A549 (cell line): ENCODE data around the gene GSTO2. TPM values are rescaled to one million over a fixed set of nuclear protein-coding genes. Genes with fewer than 3 reads are reported as not detected.

Experiments
- ATAC-seq, 2 experiments: fragments of 200-7000 bp in 1 of 2; fragments of >200 bp in 1 of 2; cut with Nextera tagmentation in 1 of 2; cut with Tn5 transposase in 1 of 2; 3 replicates each; pipeline versions ENCODE4 v1.8.0 to v1.9.1; 2018 to 2020; ENCODE audit warnings: mild to moderate bottlenecking in 1 of 2, moderate library complexity in 1 of 2
- CTCF ChIA-PET: fragments of 300-600 bp; sonication (Branson Sonifier 250); formaldehyde crosslinking; extraction: SDS; loops from one replicate; lab custom pipeline; 2021; ENCODE audit warnings: antibody characterized with exemption, inconsistent platforms; lab: Yijun Ruan, JAX
- POLR2A ChIA-PET: fragments of 350-600 bp; formaldehyde crosslinking; extraction: SDS; loops from one replicate; lab custom pipeline; 2021; ENCODE audit warnings: antibody characterized with exemption, inconsistent platforms; lab: Yijun Ruan, JAX
- DNase-seq, 2 experiments: peaks; one replicate each; pipeline versions ENCODE4 v3.0.0 to v3.0.0-alpha.2; 2011 to 2016; ENCODE audit warnings: low read depth in 1 of 2, low spot score in 1 of 2
- FAIRE-seq: peaks from 2 replicates; lab custom pipeline; 2011; peaks lifted over from hg19 to GRCh38; lab: Jason Lieb, UNC
- H3K27ac ChIP-seq, 2 experiments: fragments of >200 bp; sonication (Bioruptor Twin); formaldehyde crosslinking; 3 replicates each; pipeline ENCODE4 v1.5.1; 2016 to 2017
- H3K4me1 ChIP-seq: fragments of >200 bp; sonication (Bioruptor Twin); formaldehyde crosslinking; 3 replicates; pipeline ENCODE4 v1.6.1; 2016
- H3K4me2 ChIP-seq: fragments of >200 bp; sonication (Bioruptor Twin); formaldehyde crosslinking; 3 replicates; pipeline ENCODE4 v1.6.1; 2016
- H3K4me3 ChIP-seq: fragments of >200 bp; sonication (Bioruptor Twin); formaldehyde crosslinking; 3 replicates; pipeline ENCODE4 v1.5.1; 2016
- H3K9me3 ChIP-seq: fragments of >200 bp; sonication (Bioruptor Twin); formaldehyde crosslinking; 3 replicates; pipeline ENCODE4 v1.6.1; 2016
- BHLHE40 ChIP-seq: IDR thresholded peaks from 2 replicates; pipeline ENCODE4 v1.6.1; 2012; ENCODE audit warnings: low read depth, low read length, inconsistent platforms
- CBX2 ChIP-seq: fragments of 200-600 bp; sonication (generic); IDR thresholded peaks from 2 replicates; pipeline ENCODE4 v1.6.1; 2016; ENCODE audit warnings: low read depth, mild to moderate bottlenecking, borderline replicate concordance
- CBX8 ChIP-seq: fragments of 200-600 bp; sonication (generic); IDR thresholded peaks from 2 replicates; pipeline ENCODE4 v1.6.1; 2016
- CTCF ChIP-seq: fragments of >200 bp; sonication (Bioruptor Twin); formaldehyde crosslinking; IDR thresholded peaks from 3 replicates; pipeline ENCODE4 v1.5.1; 2016
- ELK1 ChIP-seq: fragments of 150-350 bp; IDR thresholded peaks from 2 replicates; pipeline ENCODE4 v1.6.1; 2014; ENCODE audit warnings: low read depth, mild to moderate bottlenecking, low read length
- ESRRA ChIP-seq: fragments of 150-350 bp; IDR thresholded peaks from 2 replicates; pipeline ENCODE4 v1.6.1; 2014; ENCODE audit warnings: mild to moderate bottlenecking, low read length, borderline replicate concordance
- FOSB ChIP-seq: fragments of 250-450 bp; sonication (Bioruptor Pico); IDR thresholded peaks from 2 replicates; pipeline ENCODE4 v1.5.0; 2020; ENCODE audit warnings: mild to moderate bottlenecking, moderate library complexity
- HEYL ChIP-seq: fragments of 250-450 bp; sonication (Bioruptor Pico); IDR thresholded peaks from 2 replicates; pipeline ENCODE4 v1.8.0; 2021; ENCODE audit warnings: mild to moderate bottlenecking, moderate library complexity
- HMGXB4 ChIP-seq: fragments of 250-450 bp; sonication (Bioruptor Pico); IDR thresholded peaks from 2 replicates; pipeline ENCODE4 v1.5.0; 2021; ENCODE audit warnings: mild to moderate bottlenecking, moderate library complexity, borderline replicate concordance
- KDM5A ChIP-seq: fragments of 200-600 bp; sonication (generic); IDR thresholded peaks from 2 replicates; pipeline ENCODE4 v1.6.1; 2016; ENCODE audit warnings: antibody characterized with exemption, mild to moderate bottlenecking
- MAFK ChIP-seq: fragments of 450-650 bp; IDR thresholded peaks from 2 replicates; pipeline ENCODE4 v1.6.1; 2014; ENCODE audit not compliant: partially characterized antibody
- PBX3 ChIP-seq: IDR thresholded peaks from 2 replicates; pipeline ENCODE4 v1.6.1; 2012
- RCOR1 ChIP-seq: fragments of 150-350 bp; IDR thresholded peaks from 2 replicates; pipeline ENCODE4 v1.6.1; 2014; ENCODE audit warnings: antibody characterized with exemption, low read length, low read depth
- RFX5 ChIP-seq: fragments of 450-650 bp; IDR thresholded peaks from 2 replicates; pipeline ENCODE4 v1.7.1; 2014; ENCODE audit warnings: antibody characterized with exemption, mild to moderate bottlenecking, moderate library complexity
- SMC3 ChIP-seq: fragments of >200 bp; sonication (Bioruptor Twin); formaldehyde crosslinking; IDR thresholded peaks from 3 replicates; pipeline ENCODE4 v1.6.1; 2018; ENCODE audit warnings: inconsistent platforms
- SREBF2 ChIP-seq: fragments of 450-650 bp; IDR thresholded peaks from 2 replicates; pipeline ENCODE4 v1.6.1; 2014; ENCODE audit warnings: mild to moderate bottlenecking, moderate library complexity
- ZFP36 ChIP-seq: fragments of 450-650 bp; IDR thresholded peaks from 2 replicates; pipeline ENCODE4 v1.6.1; 2014; ENCODE audit warnings: borderline replicate concordance; ENCODE audit not compliant: partially characterized antibody
- WGBS: methylation state at CpG from one replicate; pipeline ENCODE4 v1.1.6; 2017; ENCODE audit errors: missing lambda C conversion rate; 5-methylcytosine and 5-hydroxymethylcytosine counted together
- polyA plus RNA-seq, 4 experiments: library from polyadenylated mRNA; depleted of rRNA in 3 of 4; stranded (reverse); fragments of >200 nt; fragmentation: RNase III in 1 of 4; extraction: RNeasy Plus Mini Kit Qiagen cat#74134 plus additional on column Dnase treatment in 1 of 4; gene quantifications; 2 replicates in 3 of 4; 3 replicates in 1 of 4; pipeline ENCODE4 v1.2.3, GENCODE V29; 2011 to 2017
- TF ChIP-seq, protein P1 (sequence below): fragments of 250-450 bp; sonication (Bioruptor Pico); IDR thresholded peaks from 2 replicates; pipeline ENCODE4 v1.5.0; 2020; ENCODE audit warnings: low read depth, mild to moderate bottlenecking, moderate library complexity

Gene GSTO2
- polyA plus RNA-seq, 2 of the 4 experiments (the other 2 are of a cell fraction), result 1.3 to 5.7 TPM

DNA sequence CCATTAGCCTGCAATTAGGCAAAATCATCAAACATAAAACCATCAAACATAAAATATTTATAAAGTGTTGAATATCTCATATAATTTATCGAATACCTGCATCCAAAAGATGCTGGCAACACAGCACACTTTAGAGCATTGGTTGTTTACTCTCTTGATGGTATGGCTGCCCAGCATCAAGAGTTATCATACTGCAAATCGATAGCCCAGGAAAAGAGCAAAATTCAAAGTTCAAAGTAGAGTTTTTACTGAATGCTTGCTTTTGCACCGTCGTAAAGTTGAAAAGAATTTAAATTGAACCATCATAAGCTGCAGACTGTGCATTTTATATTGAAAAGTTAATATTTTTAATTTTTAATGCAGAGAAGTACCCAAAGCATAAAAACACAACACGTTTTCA, 4.2 kb upstream of the GSTO2 start (continued):
- no peak for TF ChIP-seq HMGXB4 (CRISPR knock-in tag)
- TF ChIP-seq MAFK, result no peak
- no peak for TF ChIP-seq RFX5
- no peak for TF ChIP-seq BHLHE40
- TF ChIP-seq KDM5A, result no peak
- no peak for TF ChIP-seq SMC3

DNA sequence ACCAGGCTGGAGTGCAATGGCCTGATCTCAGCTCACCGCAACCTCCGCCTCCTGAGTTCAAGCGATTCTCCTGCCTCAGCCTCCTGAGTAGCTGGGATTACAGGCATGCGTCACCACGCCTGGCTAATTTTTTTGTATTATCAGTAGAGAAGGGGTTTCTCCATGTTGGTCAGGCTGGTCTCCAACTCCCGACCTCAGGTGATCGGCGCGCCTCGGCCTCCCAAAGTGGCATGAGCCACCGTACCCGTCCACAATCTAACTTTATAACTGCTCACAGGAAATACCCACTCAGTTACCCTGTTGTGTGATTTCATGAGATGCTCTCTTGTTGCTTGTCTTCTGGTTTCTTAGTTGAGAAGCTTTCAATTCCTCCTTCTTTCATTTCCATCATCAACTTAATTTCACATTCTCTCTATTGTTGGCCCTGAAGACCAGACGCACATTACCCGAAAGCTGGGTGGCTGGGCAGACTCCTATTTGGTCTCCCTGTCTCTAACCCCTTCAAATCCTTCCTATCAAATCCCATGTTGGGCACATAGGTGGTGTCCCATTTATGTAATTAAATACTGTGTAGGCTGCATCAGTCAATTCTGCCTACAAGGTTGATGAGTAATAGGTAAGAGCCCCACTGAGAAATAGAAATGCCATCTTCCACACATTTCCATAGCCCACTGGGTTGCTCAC, 1.1 kb upstream of the GSTO2 start:
- POLR2A ChIA-PET, result interaction anchor here (3.2 kb wide), 1 partner anchor 12 kb away, joined by 27 read pairs; the partner anchor contains the start of gene GSTO1
- FAIRE-seq, result no peak
- no peak for DNase-seq
- peak in 1 of 2 experiments; percentile 9; a peak in 1 of 6 replicates for ATAC-seq
- CTCF ChIA-PET, result interaction anchor here (0.6 to 1.2 kb wide), 3 partner anchors 8 to 222 kb away, joined by 3 to 5 read pairs (median 3); no protein-coding TSS in a partner anchor
- Histone ChIP-seq H3K9me3 (no peaks in the 10 kb centered on the region), H3K4me1 (peaks cover 16% of the 10 kb centered on the region; the same call in 2 of the 3 replicates), H3K4me3 (peak overlapping the region; percentile 68), H3K4me2 (peak overlapping the region; percentile 91), H3K27ac (peak overlapping the region; percentile 82 to 91)
- TF ChIP-seq PBX3 (no peak), SREBF2 (no peak), ESRRA (no peak), RCOR1 (no peak), ZFP36 (no peak), FOSB (CRISPR knock-in tag) (no peak), CBX8 (no peak), RFX5 (no peak), CTCF (no peak), HEYL (no peak), CBX2 (no peak), ELK1 (no peak)
- TF ChIP-seq, protein P1, sequence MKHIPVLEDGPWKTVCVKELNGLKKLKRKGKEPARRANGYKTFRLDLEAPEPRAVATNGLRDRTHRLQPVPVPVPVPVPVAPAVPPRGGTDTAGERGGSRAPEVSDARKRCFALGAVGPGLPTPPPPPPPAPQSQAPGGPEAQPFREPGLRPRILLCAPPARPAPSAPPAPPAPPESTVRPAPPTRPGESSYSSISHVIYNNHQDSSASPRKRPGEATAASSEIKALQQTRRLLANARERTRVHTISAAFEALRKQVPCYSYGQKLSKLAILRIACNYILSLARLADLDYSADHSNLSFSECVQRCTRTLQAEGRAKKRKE (CRISPR knock-in tag), result no peak
- 91% methylated on average over 14 of the region's 14 CpGs for WGBS
